ENCODE measurements around the gene PCGF3.
"Not testable (repeated sequence)": the region's sequence is repeated elsewhere in the genome, so short reads cannot be mapped to it uniquely, and the experiment has no call there.

The PCGF3 gene

DNA sequence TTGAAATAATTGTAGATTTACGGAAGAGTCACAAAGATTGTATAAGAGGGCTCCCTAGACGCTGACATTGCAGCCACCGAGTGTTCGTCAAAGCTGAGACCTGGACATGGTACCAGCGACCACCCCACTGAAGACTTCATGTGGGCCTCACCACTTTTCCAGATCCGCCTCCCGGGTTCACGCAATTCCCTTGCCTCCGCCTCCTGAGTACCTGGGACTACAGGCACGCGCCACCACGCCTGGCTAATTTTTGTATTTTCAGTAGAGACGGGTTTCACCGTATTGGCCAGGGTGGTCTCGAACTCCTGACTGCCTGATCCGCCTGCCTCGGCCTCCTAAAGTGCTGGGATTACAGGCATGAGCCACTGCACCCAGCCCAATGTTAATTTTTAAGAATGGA, 90.6 kb downstream of the PCGF3 start:
- H3K9ac ChIP-seq (ENCODE audit: insufficient read length, low read depth) = no peak overlapping the region
- TF ChIP-seq SUZ12 (IDR thresholded peaks at IDR 0.05; ENCODE audit: extremely low read depth, insufficient read depth, insufficient read length) (no peak), ZNF274 (IDR thresholded peaks at IDR 0.05; ENCODE audit: low read depth, low read length) (no peak), YY1 (IDR thresholded peaks at IDR 0.05; ENCODE audit: insufficient read depth, insufficient read length) (no peak)
- H3K4me1 ChIP-seq (ENCODE audit: insufficient read depth, insufficient read length) = peaks cover 27% of the 10 kb centered on the region
- no peaks in the 10 kb centered on the region for H3K36me3 ChIP-seq (ENCODE audit: insufficient read depth, insufficient read length, low read length)
- DNase-seq (ENCODE audit: low read depth, low spot score) = no peak
- no peak overlapping the region for H3K4me3 ChIP-seq (ENCODE audit: insufficient read length, low read depth)
- peaks cover 46% of the 10 kb centered on the region for H3K27me3 ChIP-seq (ENCODE audit: insufficient read depth, insufficient read length)
- no peaks in the 10 kb centered on the region for H3K9me3 ChIP-seq (ENCODE audit: insufficient read depth, low read length)

DNA sequence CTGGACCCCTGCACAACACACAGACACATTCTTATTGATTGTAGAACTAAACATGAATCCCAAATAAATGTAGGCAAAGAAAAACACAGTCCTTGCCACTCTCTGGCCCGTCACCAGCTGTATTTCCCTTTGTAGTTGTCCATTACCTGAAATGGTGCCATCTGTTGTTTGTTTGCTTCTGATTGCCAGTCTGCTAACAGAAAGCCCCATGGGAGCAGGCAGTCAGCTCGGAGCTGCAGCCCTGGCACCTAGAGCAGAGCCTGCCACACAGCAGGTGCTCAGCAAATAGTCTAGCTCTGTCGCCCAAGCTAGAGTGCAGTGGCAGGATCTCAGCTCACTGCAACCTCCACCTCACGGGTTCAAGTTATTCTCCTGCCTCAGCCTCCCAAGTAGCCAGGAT, 91.4 kb downstream of the PCGF3 start:
- Histone ChIP-seq H3K4me1 (ENCODE audit: insufficient read depth, insufficient read length) (peaks cover 23% of the 10 kb centered on the region), H3K9me3 (ENCODE audit: insufficient read depth, low read length) (no peaks in the 10 kb centered on the region), H3K36me3 (ENCODE audit: insufficient read depth, insufficient read length, low read length) (no peaks in the 10 kb centered on the region), H3K9ac (ENCODE audit: insufficient read length, low read depth) (no peak overlapping the region), H3K27me3 (ENCODE audit: insufficient read depth, insufficient read length) (peaks cover 48% of the 10 kb centered on the region), H3K4me3 (ENCODE audit: insufficient read length, low read depth) (no peak overlapping the region)
- no peak for DNase-seq (ENCODE audit: low read depth, low spot score)
- TF ChIP-seq SUZ12 (IDR thresholded peaks at IDR 0.05; ENCODE audit: extremely low read depth, insufficient read depth, insufficient read length) (no peak), ZNF274 (IDR thresholded peaks at IDR 0.05; ENCODE audit: low read depth, low read length) (no peak)

DNA sequence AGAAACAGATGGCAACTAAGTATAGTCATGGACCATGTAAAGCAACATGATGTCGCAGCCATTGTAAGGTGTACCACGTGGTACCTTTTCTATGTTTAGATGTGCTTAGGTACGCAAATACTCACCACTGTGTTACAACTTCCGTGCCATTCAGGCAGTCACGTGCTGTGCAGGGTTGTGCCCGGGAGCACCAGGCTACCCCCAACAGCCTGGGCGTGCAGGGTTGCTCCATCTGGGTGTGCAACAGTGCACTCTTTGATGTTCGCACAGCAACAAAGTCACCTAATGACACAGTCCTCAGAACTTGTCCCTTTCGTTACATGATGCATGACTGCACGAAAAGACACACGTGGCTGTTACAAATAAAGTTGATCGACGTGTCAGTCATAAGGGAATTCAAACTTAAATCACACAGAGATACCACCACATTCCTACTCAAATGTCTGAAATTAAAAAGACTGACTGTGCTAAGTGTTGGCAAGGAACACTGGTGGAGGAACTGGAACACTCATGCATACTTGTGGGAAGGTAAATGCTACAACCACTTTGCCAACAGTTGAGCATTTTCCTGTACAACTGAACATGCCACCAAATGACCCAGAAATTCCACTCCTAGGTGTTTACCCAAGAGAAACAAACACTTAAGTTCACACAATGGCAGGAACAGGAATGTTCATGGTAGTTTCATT, 95.9 kb downstream of the PCGF3 start:
- H3K4me1 ChIP-seq (ENCODE audit: insufficient read depth, insufficient read length) = no peaks in the 10 kb centered on the region
- no peak overlapping the region for H3K4me3 ChIP-seq (ENCODE audit: insufficient read length, low read depth)
- no peak for DNase-seq (ENCODE audit: low read depth, low spot score)
- no peaks in the 10 kb centered on the region for H3K9me3 ChIP-seq (ENCODE audit: insufficient read depth, low read length)
- H3K9ac ChIP-seq (ENCODE audit: insufficient read length, low read depth) = no peak overlapping the region
- no peak for TF ChIP-seq SUZ12 (IDR thresholded peaks at IDR 0.05; ENCODE audit: extremely low read depth, insufficient read depth, insufficient read length)
- no peak for TF ChIP-seq YY1 (IDR thresholded peaks at IDR 0.05; ENCODE audit: insufficient read depth, insufficient read length)
- no peak for TF ChIP-seq ZNF274 (IDR thresholded peaks at IDR 0.05; ENCODE audit: low read depth, low read length)
- H3K36me3 ChIP-seq (ENCODE audit: insufficient read depth, insufficient read length, low read length) = no peaks in the 10 kb centered on the region
- H3K27me3 ChIP-seq (ENCODE audit: insufficient read depth, insufficient read length) = peaks cover 9% of the 10 kb centered on the region

DNA sequence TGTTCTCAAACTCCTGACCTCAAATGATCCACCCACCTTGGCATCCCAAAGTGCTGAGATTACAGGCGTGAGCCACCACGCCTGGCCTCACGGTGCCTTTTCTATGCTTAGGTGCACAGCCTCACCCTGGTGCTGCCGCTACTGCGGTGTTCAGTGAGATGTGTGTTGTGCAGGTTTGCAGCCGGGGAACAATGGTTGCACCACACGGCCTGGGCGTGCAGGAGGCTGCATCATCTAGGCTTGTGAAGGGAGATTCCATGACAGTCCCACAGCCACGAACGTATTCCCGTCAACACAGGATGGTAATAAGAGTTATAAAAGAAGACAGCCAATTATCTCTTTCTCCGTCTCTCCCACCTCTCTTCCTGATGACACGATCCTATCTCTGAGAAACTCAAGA, 98.3 kb downstream of the PCGF3 start:
- TF ChIP-seq YY1 (IDR thresholded peaks at IDR 0.05; ENCODE audit: insufficient read depth, insufficient read length) (no peak), SUZ12 (IDR thresholded peaks at IDR 0.05; ENCODE audit: extremely low read depth, insufficient read depth, insufficient read length) (no peak), ZNF274 (IDR thresholded peaks at IDR 0.05; ENCODE audit: low read depth, low read length) (no peak)
- Histone ChIP-seq H3K4me3 (ENCODE audit: insufficient read length, low read depth) (no peak overlapping the region), H3K4me1 (ENCODE audit: insufficient read depth, insufficient read length) (no peaks in the 10 kb centered on the region), H3K27me3 (ENCODE audit: insufficient read depth, insufficient read length) (peaks cover 2% of the 10 kb centered on the region), H3K9me3 (ENCODE audit: insufficient read depth, low read length) (no peaks in the 10 kb centered on the region), H3K36me3 (ENCODE audit: insufficient read depth, insufficient read length, low read length) (no peaks in the 10 kb centered on the region), H3K9ac (ENCODE audit: insufficient read length, low read depth) (no peak overlapping the region)
- no peak for DNase-seq (ENCODE audit: low read depth, low spot score)

DNA sequence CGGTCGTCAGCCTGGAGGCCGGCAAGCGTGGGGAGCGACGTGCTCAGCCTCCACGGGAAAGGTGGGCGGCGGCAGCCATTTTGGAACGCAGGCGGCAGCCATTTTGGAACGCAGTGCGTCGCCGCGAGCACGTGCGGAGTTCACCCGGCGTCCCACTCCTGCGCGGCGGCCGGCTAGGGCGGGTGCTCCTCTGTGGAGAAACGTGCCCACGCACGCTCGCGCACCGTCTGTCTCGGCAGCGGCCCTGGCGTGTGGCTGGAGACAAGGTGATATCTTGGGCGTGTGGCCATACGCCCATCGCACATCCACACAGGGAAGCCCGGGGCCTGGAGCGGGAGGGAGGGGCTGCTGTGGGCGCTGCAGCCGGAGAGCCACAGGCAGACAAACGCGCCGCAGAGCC, 99.2 kb downstream of the PCGF3 start:
- no peak for TF ChIP-seq SUZ12 (IDR thresholded peaks at IDR 0.05; ENCODE audit: extremely low read depth, insufficient read depth, insufficient read length)
- peak; percentile 51 for TF ChIP-seq YY1 (IDR thresholded peaks at IDR 0.05; ENCODE audit: insufficient read depth, insufficient read length)
- TF ChIP-seq ZNF274 (IDR thresholded peaks at IDR 0.05; ENCODE audit: low read depth, low read length) = no peak
- Histone ChIP-seq H3K9ac (ENCODE audit: insufficient read length, low read depth) (no peak overlapping the region), H3K4me1 (ENCODE audit: insufficient read depth, insufficient read length) (no peaks in the 10 kb centered on the region), H3K36me3 (ENCODE audit: insufficient read depth, insufficient read length, low read length) (no peaks in the 10 kb centered on the region), H3K27me3 (ENCODE audit: insufficient read depth, insufficient read length) (peaks cover 2% of the 10 kb centered on the region), H3K9me3 (ENCODE audit: insufficient read depth, low read length) (no peaks in the 10 kb centered on the region), H3K4me3 (ENCODE audit: insufficient read length, low read depth) (no peak overlapping the region)
- DNase-seq (ENCODE audit: low read depth, low spot score) = no peak

DNA sequence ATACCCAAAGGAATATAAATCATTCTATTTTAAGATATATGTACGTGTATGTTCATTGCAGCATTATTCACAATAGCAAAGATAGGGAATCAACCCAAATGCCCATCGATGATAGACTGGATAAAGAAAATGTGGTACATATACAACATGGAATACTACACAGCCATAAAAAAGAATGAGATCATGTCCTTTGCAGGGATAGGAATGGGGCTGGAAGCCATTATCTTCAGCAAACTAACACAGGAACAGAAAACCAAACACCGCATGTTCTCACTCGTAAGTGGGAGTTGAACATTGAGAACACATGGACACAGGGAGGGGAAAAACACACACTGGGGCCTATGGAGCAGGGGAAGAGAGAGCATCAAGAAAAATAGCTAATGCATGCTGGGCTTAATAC, 101.3 kb downstream of the PCGF3 start:
- H3K4me1 ChIP-seq (ENCODE audit: insufficient read depth, insufficient read length); H3K36me3 ChIP-seq (ENCODE audit: insufficient read depth, insufficient read length, low read length); H3K9me3 ChIP-seq (ENCODE audit: insufficient read depth, low read length); DNase-seq (ENCODE audit: low read depth, low spot score); H3K4me3 ChIP-seq (ENCODE audit: insufficient read length, low read depth); H3K9ac ChIP-seq (ENCODE audit: insufficient read length, low read depth); H3K27me3 ChIP-seq (ENCODE audit: insufficient read depth, insufficient read length): not testable (repeated sequence)

DNA sequence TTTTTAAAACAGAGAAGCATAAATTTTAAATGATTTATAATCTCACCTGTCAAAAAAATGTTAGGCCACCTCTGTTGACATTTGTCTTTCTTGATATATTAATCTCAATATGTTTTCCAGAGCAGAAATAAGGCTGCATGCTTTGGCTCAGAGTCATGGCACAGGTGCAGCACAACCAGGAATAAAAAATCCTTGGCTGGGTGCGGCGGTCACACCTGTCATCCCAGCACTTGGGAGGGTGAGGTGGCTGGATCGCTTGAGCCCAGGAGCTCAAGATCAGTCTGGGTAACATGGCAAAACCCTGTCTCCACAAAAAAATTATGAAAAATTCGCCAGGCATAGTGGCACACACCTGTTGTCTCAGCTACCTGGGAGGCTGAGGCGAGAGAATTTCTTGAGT, 102.2 kb downstream of the PCGF3 start:
- Histone ChIP-seq H3K9ac (ENCODE audit: insufficient read length, low read depth) (no peak overlapping the region), H3K4me1 (ENCODE audit: insufficient read depth, insufficient read length) (no peaks in the 10 kb centered on the region), H3K36me3 (ENCODE audit: insufficient read depth, insufficient read length, low read length) (no peaks in the 10 kb centered on the region), H3K27me3 (ENCODE audit: insufficient read depth, insufficient read length) (peaks cover 12% of the 10 kb centered on the region), H3K4me3 (ENCODE audit: insufficient read length, low read depth) (no peak overlapping the region), H3K9me3 (ENCODE audit: insufficient read depth, low read length) (no peaks in the 10 kb centered on the region)
- no peak for DNase-seq (ENCODE audit: low read depth, low spot score)
- no peak for TF ChIP-seq SUZ12 (IDR thresholded peaks at IDR 0.05; ENCODE audit: extremely low read depth, insufficient read depth, insufficient read length)
